HL-60 (cell line): Measurements from ENCODE around the gene RARRES1.

Source experiments
- DNase-seq, 2 experiments: peaks; one replicate each; pipeline ENCODE4 v3.0.0-alpha.2; 2010 to 2020; ENCODE audit warnings: low read depth in 1 of 2, low spot score in 1 of 2
- H3K27ac ChIP-seq: fragments of 250-450 bp; sonication (Bioruptor Pico); replicated peaks from 2 replicates; pipeline ENCODE4 v1.5.1; 2020; ENCODE audit warnings: mild to moderate bottlenecking, moderate library complexity
- H3K27me3 ChIP-seq: fragments of 250-450 bp; sonication (Bioruptor Pico); 2 replicates; pipeline ENCODE4 v1.5.1; 2021; ENCODE audit warnings: mild to moderate bottlenecking, moderate library complexity; ENCODE audit not compliant: insufficient read depth, poor library complexity, severe bottlenecking
- H3K4me3 ChIP-seq: replicated peaks from 2 replicates; pipeline ENCODE4 v1.5.1; 2011; ENCODE audit warnings: mild to moderate bottlenecking, control low read depth, low read length; ENCODE audit not compliant: insufficient read depth
- CTCF ChIP-seq: IDR thresholded peaks from one replicate; pipeline ENCODE4 v1.5.1; 2011; ENCODE audit warnings: low read length, control low read depth, inconsistent platforms; ENCODE audit not compliant: insufficient read depth
- GABPA ChIP-seq: IDR thresholded peaks from 2 replicates; pipeline ENCODE4 v1.6.1; 2012; ENCODE audit warnings: low read depth
- POLR2AphosphoS5 ChIP-seq: IDR thresholded peaks from 2 replicates; pipeline ENCODE4 v1.6.1; 2012; ENCODE audit warnings: low read depth
- REST ChIP-seq: IDR thresholded peaks from 2 replicates; pipeline ENCODE4 v1.6.1; 2012; ENCODE audit warnings: low read depth; ENCODE audit not compliant: insufficient replicate concordance
- SPI1 ChIP-seq: IDR thresholded peaks from 2 replicates; pipeline ENCODE4 v1.6.1; 2012; ENCODE audit warnings: low read depth, mild to moderate bottlenecking, borderline replicate concordance

RARRES1 gene

GRCh38 chr3:158765518-158766205 is 33.4 kb upstream of the RARRES1 start:
- Histone ChIP-seq H3K27me3 (no peaks in the 10 kb centered on the region), H3K4me3 (no peak overlapping the region), H3K27ac (no peak overlapping the region)
- TF ChIP-seq GABPA, result no peak
- DNase-seq, result no peak

- TF ChIP-seq REST (no peak), GABPA (no peak), CTCF (no peak), SPI1 (no peak), POLR2AphosphoS5 (no peak)
- DNase-seq, result no peak
- Histone ChIP-seq H3K4me3 (no peak overlapping the region), H3K27ac (no peak overlapping the region), H3K27me3 (no peaks in the 10 kb centered on the region)
Measured at GRCh38 chr3:158763421-158763820, 31.2 kb upstream of the RARRES1 start.

GRCh38 chr3:158762701-158763100 is 30.4 kb upstream of the RARRES1 start:
- TF ChIP-seq SPI1, result no peak
- no peak for TF ChIP-seq REST
- no peak for TF ChIP-seq POLR2AphosphoS5
- no peak for TF ChIP-seq CTCF
- no peak for TF ChIP-seq GABPA
- Histone ChIP-seq H3K27ac (no peak overlapping the region), H3K4me3 (no peak overlapping the region), H3K27me3 (no peaks in the 10 kb centered on the region)
- DNase-seq, result no peak

- no peak for DNase-seq
- H3K27ac ChIP-seq, result no peak overlapping the region
- TF ChIP-seq SPI1, result no peak
- no peak for TF ChIP-seq POLR2AphosphoS5
- TF ChIP-seq REST, result no peak
- no peak for TF ChIP-seq CTCF
- TF ChIP-seq GABPA, result no peak
- no peaks in the 10 kb centered on the region for H3K27me3 ChIP-seq
- H3K4me3 ChIP-seq, result no peak overlapping the region
Measured at GRCh38 chr3:158761350-158761749, 29.1 kb upstream of the RARRES1 start.
